Activated CD4-positive, CD25-positive, alpha-beta regulatory T cell treated with anti-CD3 and anti-CD28 coated beads, Interleukin-2, amount 50 U/mL, for 16 hours (primary cell): ENCODE measurements around the gene CTXND2.
"Not testable (repeated sequence)": the region's sequence is repeated elsewhere in the genome, so short reads cannot be mapped to it uniquely, and the experiment has no call there.

Experiments
- DNase-seq: peaks from one replicate; pipeline ENCODE4 v3.0.0-alpha.2; 2020; ENCODE audit warnings: low read depth, low spot score

The CTXND2 gene

DNA sequence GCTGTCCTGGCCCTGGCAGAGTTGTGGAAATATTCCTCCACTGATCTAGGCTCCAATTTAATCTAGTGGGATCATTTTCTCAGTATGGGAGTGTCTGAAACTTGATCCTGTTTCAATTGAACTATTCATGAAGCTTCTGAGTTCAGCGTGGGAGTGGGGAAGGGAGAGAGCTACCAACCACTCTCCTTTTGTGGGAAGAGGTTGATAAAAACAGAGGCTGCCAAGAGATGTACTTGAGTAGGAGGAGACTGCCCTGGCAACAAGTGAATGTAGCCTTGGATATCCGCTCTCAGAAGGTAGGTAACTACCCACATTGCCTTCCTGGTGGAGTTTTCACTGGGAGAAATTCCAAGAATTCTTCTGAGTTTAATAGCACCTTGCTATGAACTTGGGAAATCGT, at the start of gene CTXND2:
Gene CTXND2, plus strand, starts transcription at position 119 of the 400 bp plus-strand sequence. CDS start 25,179 bp downstream, outside the sequence.
- DNase-seq = no peak

DNA sequence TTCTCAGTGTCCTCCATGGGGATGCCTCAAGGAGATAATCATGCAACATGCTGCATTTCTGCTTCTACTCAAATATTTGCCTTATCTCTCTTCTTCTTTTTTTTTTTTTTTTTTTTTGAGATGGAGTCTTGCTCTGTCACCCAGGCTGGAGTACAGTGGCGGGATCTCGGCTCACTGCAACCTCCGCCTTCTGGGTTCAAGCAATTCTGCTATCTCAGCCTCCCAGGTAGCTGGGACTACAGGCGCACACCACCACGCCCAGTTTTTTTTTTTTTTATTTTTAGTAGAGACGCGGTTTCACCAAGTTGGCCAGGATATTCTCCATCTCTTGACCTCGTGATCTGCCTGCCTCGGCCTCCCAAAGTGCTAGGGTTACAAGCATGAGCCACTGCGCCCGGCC, 46.1 kb upstream of the CTXND2 start:
- DNase-seq = not testable (repeated sequence)

- no peak for DNase-seq
These were observed 45.3 kb upstream of the CTXND2 start for GRCh38 chr1:150841626-150842025.

DNA sequence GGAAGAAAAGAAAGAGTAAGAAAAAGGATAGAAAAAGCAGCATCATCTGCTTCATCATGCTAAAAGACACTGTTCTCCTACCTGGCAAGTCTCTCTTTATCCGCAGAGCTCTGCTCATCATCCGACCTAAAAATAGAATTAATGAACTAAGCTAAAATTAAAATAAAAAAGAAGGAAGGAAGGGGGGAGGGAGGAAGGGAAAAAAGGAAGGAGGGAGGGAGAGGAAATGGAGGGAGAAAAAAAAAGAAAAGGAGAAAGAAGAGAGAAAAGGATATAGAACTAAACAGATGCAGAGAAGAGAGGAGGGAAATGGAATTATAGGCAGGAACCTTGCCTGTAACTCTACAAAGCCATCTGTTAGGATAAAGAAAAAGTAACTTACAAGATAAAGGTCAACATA, 44.6 kb upstream of the CTXND2 start:
- no peak for DNase-seq

DNA sequence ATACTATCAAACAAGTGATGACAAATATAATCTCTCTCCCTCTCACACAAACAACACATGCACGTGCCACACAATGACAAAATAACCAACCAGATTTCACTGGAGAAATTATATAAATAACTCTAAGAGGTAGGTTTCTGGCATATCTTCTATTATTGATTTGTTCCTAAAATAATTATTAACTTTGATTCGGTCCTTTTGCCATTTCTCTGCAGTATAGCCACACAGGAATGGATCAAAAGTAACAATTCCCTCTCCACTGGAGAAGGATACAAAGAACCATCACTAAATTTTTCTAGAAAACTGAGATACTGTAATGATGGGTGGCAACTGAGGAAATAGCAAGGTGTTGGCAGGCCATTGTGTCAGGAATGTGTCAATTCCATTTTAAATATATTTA, 44.0 kb upstream of the CTXND2 start:
- no peak for DNase-seq

DNA sequence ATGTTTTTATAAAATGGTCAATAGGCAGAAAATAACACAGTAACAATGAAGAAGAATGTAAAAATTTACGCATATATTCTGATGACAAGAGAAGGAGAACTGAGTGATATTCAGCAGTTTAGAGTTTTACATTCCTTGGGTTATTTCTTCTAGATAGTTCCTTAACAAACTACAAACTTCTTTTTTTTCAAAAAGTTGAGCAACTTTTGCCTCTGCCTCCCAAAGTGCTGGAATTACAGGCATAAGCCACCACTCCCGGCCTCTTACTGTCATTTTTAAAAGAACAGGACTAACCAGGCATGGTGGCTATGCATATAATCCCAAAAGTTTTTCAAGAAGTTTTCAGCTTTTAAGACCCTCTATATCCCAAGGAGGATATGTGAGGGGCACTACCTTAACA, 43.5 kb upstream of the CTXND2 start:
- DNase-seq = no peak

GRCh38 chr1:150846473-150847146, 40.3 kb upstream of the CTXND2 start:
- no peak for DNase-seq

DNA sequence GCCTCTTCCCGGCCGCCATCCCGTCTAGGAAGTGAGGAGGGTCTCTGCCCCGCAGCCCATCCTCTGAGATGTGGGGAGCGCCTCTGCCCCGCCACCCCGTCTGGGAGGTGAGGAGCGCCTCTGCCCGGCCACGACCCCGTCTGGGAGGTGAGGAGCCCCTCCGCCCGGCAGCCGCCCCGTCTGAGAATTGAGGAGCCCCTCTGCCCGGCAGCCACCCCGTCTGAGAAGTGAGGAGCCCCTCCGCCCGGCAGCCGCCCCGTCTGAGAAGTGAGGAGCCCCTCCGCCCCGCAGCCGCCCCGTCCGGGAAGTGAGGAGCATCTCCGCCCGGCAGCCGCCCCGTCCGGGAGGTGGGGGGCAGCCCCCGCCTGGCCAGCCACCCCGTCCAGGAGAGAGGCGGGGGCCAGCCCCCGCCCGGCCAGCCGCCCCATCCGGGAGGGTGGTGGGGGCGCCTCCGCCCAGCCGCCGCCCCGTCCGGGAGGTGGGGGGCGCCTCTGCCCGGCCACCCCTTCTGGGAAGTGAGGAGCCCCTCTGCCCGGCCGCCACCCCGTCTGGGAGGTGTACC, 36.1 kb upstream of the CTXND2 start:
- DNase-seq = not testable (repeated sequence)

DNA sequence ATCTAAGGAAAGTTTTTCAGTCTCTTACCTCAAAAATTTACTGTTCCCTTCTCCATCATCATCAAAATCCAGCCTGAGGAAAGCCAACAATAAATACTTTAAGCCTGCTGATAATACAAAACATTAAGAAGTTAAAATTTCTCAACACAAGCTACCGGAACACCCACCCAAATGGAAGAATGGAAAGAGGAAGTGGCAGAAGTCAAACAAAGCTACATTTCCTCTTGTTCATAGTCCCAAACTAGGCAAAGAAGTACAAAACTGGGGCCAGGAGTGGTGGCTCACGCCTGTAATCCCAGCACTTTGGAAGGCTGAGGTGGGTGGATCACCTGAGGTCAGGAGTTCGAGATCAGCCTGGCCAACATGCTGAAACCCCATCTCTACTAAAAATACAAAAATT, 34.2 kb upstream of the CTXND2 start:
- DNase-seq = not testable (repeated sequence)

GRCh38 chr1:150863724-150864123, 23.2 kb upstream of the CTXND2 start:
- no peak for DNase-seq

- DNase-seq = not testable (repeated sequence)
These were observed 22.7 kb upstream of the CTXND2 start for GRCh38 chr1:150864200-150864599.

- DNase-seq = no peak
These were observed 17.3 kb upstream of the CTXND2 start for GRCh38 chr1:150869683-150870082.

GRCh38 chr1:150872572-150872971, 14.4 kb upstream of the CTXND2 start:
- DNase-seq = no peak

DNA sequence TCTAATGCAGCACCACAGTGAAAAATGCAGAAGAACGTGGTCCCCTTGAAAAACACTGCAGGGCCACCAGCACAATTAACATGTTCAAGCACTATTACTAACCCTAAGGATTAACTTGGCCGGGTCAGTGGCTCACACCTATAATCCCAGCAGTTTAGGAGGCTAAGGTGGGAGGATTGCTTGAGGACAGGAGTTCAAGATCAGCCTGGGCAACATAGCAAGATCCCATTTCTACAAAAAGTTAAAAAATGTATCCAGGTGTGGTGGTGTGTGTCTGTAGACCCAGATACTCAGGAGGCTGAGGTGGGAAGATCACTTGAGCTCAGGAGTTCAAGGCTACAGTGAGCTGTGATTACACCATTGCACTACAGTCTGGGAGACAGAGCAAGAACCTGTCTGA, 13.4 kb upstream of the CTXND2 start:
- no peak for DNase-seq

- DNase-seq = no peak
These were observed 12.3 kb upstream of the CTXND2 start for GRCh38 chr1:150874455-150875196.

- DNase-seq = no peak
These were observed 11.5 kb upstream of the CTXND2 start for GRCh38 chr1:150875197-150876118.

GRCh38 chr1:150876119-150876454, 10.8 kb upstream of the CTXND2 start:
- DNase-seq = no peak

- DNase-seq = not testable (repeated sequence)
These were observed 8.0 kb upstream of the CTXND2 start for GRCh38 chr1:150878931-150879330.

- DNase-seq = no peak
These were observed 5.4 kb upstream of the CTXND2 start for GRCh38 chr1:150881331-150882070.

DNA sequence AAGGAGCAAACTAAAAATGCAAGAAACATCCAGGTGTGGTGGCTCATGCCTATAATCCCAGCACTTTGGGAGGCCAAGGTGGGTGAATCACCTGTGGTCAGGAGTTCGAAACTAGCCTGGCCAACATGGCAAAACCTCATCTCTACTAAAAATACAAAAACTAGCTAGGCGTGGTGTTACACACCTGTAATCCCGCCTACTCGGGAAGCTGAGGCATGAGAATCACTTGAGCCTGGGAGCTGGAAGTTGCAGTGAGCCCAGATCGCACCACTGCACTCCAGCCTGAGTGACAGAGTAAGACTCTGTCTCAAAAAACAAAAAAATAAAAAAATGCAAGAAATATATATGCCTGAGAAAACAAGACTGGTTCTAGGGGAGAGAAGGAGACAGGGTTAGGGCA, 3.8 kb upstream of the CTXND2 start:
- not testable (repeated sequence) for DNase-seq

- no peak for DNase-seq
These were observed 1.8 kb downstream of the CTXND2 start for GRCh38 chr1:150888727-150889126.
